Stimulated activated effector memory CD8-positive, alpha-beta T cell treated with anti-CD3 and anti-CD28 coated beads, Interleukin-12 subunit alpha, Interleukin-12 subunit beta, amount 100 ng/mL, for 72 hours (primary cell): ENCODE data around the gene TMC8.
"Not testable (repeated sequence)": the region's sequence is repeated elsewhere in the genome, so short reads cannot be mapped to it uniquely, and the experiment has no call there.

ENCODE experiments used
- ATAC-seq: fragments of 150-1000 bp; cut with Tn5 transposase; 2 replicates; pipeline ENCODE4 v1.10.0; 2021
- DNase-seq, 2 donors: peaks; one replicate each; pipeline ENCODE4 v3.0.0; 2021 to 2022; ENCODE audit warnings: low spot score in 2 of 2
- H3K27ac Mint-ChIP-seq: one replicate; pipeline ENCODE4 v1.8.0; 2022; ENCODE audit warnings: mild to moderate bottlenecking, mixed read lengths
- H3K36me3 Mint-ChIP-seq: one replicate; pipeline ENCODE4 v1.8.0; 2022; ENCODE audit warnings: mild to moderate bottlenecking, mixed read lengths
- H3K4me1 Mint-ChIP-seq: one replicate; pipeline ENCODE4 v1.8.0; 2022; ENCODE audit warnings: mixed read lengths
- H3K4me3 Mint-ChIP-seq: one replicate; pipeline ENCODE4 v1.8.0; 2022; ENCODE audit warnings: mild to moderate bottlenecking, mixed read lengths
- H3K9me3 Mint-ChIP-seq: one replicate; pipeline ENCODE4 v1.8.0; 2022; ENCODE audit warnings: mixed read lengths

TMC8 gene

DNA sequence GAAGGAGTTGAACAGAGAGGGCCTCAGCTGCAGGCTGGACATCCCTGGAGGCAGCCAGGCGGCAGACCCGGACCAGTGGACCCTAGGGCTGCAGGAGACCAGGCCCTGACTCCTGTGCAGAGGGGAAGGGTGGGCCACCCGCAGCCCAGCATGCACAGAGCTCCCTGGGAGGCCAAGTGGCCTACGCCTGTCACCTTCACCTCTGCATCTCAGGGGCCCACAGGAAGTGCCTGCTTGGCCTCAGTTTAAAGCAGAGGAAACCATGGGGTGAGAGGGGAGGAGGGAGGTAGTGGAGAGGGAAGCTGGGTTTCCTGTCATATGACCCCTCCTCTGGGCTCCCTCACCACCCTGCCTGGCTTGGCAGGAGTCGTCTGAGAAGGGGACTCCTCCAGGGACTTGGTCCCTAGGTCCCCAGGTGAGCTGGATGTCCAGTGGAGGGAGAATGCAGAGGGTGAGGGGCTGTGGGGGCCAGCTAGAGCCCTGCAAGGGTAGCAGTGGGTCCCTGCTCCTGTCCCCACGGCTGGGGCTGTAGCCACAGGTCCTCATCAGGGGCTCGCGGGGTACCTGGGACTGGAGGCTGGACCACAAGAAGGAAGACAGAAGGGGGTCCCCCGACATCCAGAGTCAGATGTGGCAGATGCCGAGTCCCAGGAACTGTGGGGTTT, at the start of gene TMC8:
Gene TMC8 (plus strand): TSS at position 335 of the 665 bp plus-strand sequence. CDS start 818 bp downstream, outside the sequence.
- H3K9me3 Mint-ChIP-seq, result no peaks in the 10 kb centered on the region
- peaks cover 74% of the 10 kb centered on the region for H3K4me1 Mint-ChIP-seq
- DNase-seq (peak; percentile 58 to 86), ATAC-seq (peak; percentile 59)
- peak within 1 kb of the TSS; percentile 99 for H3K4me3 Mint-ChIP-seq
- H3K27ac Mint-ChIP-seq, result peak within 1 kb of the TSS; percentile 97
- peaks cover 82% of the 10 kb centered on the region for H3K36me3 Mint-ChIP-seq

DNA sequence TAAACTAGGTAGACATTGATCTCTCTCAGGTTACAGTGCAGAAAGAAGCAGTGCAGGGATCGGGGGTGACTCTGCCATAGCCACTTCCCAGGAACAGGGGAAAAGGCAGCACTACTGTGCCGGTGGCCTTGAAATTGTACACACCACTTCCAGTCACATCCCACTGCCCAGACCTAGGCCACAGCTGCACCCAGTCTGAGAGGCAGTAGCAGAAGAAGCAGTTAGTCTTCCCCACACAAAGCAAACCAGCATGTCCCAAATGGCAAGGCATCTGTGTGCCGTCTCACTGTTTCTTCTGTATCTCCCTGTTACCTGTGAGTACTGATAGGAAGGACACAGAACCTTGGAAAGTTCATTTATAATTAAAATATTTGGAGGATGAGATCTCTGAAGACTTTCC, 49.0 kb upstream of the TMC8 start:
- Mint-ChIP-seq H3K4me3 (no peak overlapping the region), H3K36me3 (peaks cover 85% of the 10 kb centered on the region), H3K27ac (no peak overlapping the region), H3K4me1 (no peaks in the 10 kb centered on the region), H3K9me3 (no peaks in the 10 kb centered on the region)
- no peak for DNase-seq
- ATAC-seq, result no peak

DNA sequence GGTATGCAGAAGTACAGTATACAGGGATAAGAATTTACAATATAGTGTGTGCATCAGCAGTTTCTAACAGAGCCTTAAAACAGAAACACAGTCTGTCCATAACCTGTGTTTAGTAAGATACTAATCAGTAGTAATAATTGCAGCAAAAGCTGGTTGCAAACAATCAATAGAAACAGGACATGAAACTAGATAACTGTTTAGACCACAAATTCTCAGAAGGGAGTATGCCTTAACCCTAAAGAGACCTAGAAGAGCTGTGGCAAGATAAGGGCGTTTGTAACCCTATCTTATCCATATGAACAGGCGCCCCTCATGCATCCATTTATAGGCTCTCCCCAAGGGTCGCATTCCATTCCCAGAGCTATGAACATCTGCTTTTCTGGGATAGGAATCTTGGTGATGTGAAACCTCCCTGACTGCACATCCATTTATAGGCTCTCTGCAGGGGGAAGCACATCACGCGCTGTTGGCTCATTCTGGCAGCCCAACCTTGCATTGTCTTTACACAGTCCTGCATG, 48.2 kb upstream of the TMC8 start:
- not testable (repeated sequence) for H3K9me3 Mint-ChIP-seq, H3K4me1 Mint-ChIP-seq, DNase-seq, ATAC-seq, H3K27ac Mint-ChIP-seq, H3K4me3 Mint-ChIP-seq
- H3K36me3 Mint-ChIP-seq, result peaks cover 85% of the 10 kb centered on the region

- Mint-ChIP-seq H3K4me3 (no peak overlapping the region), H3K9me3 (no peaks in the 10 kb centered on the region), H3K36me3 (peaks cover 85% of the 10 kb centered on the region), H3K27ac (no peak overlapping the region), H3K4me1 (no peaks in the 10 kb centered on the region)
- DNase-seq (no peak), ATAC-seq (no peak)
Observed at GRCh38 chr17:78082988-78083387, 47.6 kb upstream of the TMC8 start.

DNA sequence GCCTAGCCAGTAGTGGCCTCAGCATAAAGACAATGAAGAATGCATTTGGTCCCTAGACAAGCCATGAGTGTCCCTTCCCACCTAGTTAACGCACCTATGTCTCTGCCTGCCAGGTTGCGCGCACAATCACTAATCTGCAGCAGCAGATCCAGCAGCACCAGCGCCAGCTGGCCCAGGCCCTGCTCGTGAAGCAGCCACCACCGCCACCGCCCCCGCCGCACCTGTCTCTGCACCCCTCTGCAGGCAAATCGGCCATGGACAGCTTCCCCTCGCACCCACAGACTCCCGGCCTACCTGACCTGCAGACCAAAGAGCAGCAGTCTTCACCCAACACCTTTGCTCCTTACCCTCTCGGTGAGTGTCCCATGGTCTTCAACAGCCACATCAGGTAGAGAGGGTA, 43.8 kb upstream of the TMC8 start:
- H3K9me3 Mint-ChIP-seq, result no peaks in the 10 kb centered on the region
- H3K4me1 Mint-ChIP-seq, result no peaks in the 10 kb centered on the region
- H3K36me3 Mint-ChIP-seq, result peaks cover 88% of the 10 kb centered on the region
- H3K27ac Mint-ChIP-seq, result peak overlapping the region; percentile 40
- ATAC-seq (no peak), DNase-seq (no peak)
- no peak overlapping the region for H3K4me3 Mint-ChIP-seq

- H3K36me3 Mint-ChIP-seq, result peaks cover 97% of the 10 kb centered on the region
- no peaks in the 10 kb centered on the region for H3K9me3 Mint-ChIP-seq
- H3K27ac Mint-ChIP-seq, result peak overlapping the region; percentile 72
- no peak overlapping the region for H3K4me3 Mint-ChIP-seq
- no peak for ATAC-seq
- H3K4me1 Mint-ChIP-seq, result no peaks in the 10 kb centered on the region
- DNase-seq, result no peak
Observed at GRCh38 chr17:78088529-78088928, 42.0 kb upstream of the TMC8 start.

DNA sequence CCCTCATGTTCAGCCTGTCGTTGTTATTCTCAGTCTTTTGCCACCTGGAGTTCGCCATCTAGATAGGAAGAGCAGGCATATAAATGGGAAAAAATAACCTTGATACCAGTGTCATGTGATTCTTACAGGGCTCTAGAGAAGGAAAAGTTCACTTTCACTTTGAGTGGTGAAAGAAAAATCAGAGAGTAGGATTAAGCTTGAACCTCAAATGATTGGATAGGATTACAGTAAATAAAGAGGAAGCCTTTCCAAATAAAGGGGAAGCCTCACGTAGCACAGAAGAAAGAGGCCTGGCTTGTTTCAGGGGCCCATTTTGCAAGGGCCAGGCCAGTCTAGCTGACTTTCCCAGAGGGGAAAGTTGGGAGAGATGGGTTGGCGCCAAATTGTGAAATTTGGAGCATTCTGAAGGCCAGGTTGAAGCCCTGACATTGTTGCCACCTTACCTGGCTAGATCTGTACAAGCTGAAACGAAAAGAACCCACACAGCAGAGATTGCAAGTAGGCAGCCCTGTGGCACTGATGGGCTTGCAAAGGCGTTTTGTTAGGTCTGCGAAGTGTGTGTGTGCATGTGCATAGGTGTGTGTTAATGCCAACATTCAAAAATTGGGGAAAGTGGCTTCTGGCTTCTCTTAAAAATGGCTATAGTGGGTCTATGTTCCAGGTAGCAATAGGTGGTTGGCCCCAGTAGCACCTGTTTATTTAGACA, 40.8 kb upstream of the TMC8 start:
- Mint-ChIP-seq H3K27ac (peak overlapping the region; percentile 24), H3K4me1 (no peaks in the 10 kb centered on the region), H3K9me3 (no peaks in the 10 kb centered on the region), H3K36me3 (peaks cover 98% of the 10 kb centered on the region), H3K4me3 (no peak overlapping the region)
- DNase-seq (no peak), ATAC-seq (no peak)

DNA sequence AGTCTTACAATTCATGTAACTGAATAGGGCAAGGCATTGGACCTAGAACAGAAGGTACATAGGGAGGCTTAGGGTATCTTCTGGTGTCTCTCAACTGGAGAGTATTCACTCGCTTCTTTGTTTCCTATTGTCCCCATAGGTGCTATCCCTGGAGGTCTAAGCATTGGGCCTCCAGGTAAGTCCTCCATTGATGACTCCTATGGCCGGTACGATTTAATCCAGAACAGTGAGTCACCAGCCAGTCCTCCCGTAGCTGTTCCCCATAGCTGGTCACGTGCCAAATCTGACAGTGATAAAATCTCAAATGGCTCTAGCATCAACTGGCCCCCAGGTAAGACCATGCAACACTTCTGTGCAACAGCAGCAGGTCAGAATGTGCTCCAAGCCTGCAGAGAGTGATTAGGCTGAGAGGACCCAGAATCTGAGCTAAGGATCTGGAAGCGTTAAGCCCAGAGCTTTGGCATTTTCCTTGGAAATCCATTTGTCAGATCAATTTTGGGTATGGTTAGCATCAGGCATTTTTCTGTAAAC, 37.7 kb upstream of the TMC8 start:
- Mint-ChIP-seq H3K4me3 (no peak overlapping the region), H3K27ac (no peak overlapping the region), H3K9me3 (no peaks in the 10 kb centered on the region), H3K36me3 (peaks cover 80% of the 10 kb centered on the region), H3K4me1 (no peaks in the 10 kb centered on the region)
- DNase-seq (no peak), ATAC-seq (no peak)

GRCh38 chr17:78095035-78095434, 35.5 kb upstream of the TMC8 start:
- H3K4me1 Mint-ChIP-seq, result no peaks in the 10 kb centered on the region
- H3K36me3 Mint-ChIP-seq, result peaks cover 77% of the 10 kb centered on the region
- H3K27ac Mint-ChIP-seq, result peak overlapping the region; percentile 85
- no peaks in the 10 kb centered on the region for H3K9me3 Mint-ChIP-seq
- DNase-seq (no peak), ATAC-seq (no peak)
- no peak overlapping the region for H3K4me3 Mint-ChIP-seq

DNA sequence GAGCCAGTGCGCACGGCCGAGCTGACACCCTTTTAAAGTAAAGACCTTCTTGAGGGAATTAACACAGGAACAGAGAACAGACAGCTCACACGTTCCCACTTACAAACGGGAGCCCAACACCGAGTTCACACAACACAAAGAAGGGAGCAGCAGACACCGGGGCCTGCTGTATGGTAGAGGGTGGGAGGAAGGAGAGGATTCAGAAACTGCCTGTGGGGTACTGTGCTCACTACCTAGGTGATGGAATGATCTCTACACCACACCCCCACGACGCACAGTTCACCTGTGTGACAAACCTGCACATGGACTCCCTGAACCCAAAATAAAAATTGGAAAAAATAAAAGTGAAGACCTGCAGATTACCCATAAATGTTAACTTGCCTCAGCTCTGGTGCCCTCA, 34.5 kb upstream of the TMC8 start:
- DNase-seq, result no peak
- Mint-ChIP-seq H3K27ac (peak overlapping the region; percentile 32), H3K4me3 (no peak overlapping the region), H3K9me3 (no peaks in the 10 kb centered on the region), H3K4me1 (no peaks in the 10 kb centered on the region), H3K36me3 (peaks cover 77% of the 10 kb centered on the region)
- no peak for ATAC-seq

DNA sequence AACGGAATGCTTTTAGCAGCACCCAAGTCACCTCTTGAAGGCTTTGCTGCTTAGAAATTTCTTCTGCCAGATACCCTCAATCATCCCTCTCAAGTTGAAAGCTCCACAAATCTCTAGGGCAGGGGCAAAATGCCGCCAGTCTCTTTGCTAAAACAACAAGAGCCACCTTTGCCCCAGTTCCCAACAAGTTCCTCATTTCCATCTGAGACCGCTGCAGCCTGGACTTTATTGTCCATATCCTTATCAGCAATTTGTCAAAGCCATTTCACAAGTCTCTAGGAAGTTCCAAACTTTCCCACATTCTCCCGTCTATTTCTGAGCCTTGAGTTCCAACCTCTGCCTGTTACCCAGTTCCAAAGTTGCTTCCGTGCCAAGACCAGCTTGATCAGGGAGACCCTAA, 29.5 kb upstream of the TMC8 start:
- Mint-ChIP-seq H3K9me3 (no peaks in the 10 kb centered on the region), H3K4me1 (no peaks in the 10 kb centered on the region), H3K27ac (peak overlapping the region; percentile 34), H3K36me3 (peaks cover 58% of the 10 kb centered on the region), H3K4me3 (no peak overlapping the region)
- ATAC-seq (no peak), DNase-seq (no peak)

DNA sequence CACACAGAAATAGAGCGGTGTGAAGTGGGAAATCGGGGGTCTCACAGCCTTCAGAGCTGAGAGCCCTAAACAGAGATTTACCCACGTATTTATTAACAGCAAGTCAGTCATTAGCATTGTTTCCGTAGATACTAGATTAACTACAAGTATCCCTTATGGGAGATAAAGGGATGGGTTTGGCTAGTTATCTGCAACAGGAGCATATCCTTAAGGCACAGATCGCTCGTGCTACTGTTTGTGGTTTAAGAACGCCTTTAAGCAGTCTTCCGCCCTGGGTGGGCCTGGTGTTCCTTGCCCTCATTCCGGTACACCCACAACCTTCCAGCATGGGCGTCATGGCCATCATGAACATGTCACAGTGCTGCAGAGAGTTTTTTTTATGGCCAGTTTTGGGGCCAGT, 29.0 kb upstream of the TMC8 start:
- DNase-seq (no peak), ATAC-seq (no peak)
- Mint-ChIP-seq H3K4me3 (no peak overlapping the region), H3K27ac (peak overlapping the region; percentile 34), H3K9me3 (no peaks in the 10 kb centered on the region), H3K36me3 (peaks cover 62% of the 10 kb centered on the region), H3K4me1 (no peaks in the 10 kb centered on the region)

DNA sequence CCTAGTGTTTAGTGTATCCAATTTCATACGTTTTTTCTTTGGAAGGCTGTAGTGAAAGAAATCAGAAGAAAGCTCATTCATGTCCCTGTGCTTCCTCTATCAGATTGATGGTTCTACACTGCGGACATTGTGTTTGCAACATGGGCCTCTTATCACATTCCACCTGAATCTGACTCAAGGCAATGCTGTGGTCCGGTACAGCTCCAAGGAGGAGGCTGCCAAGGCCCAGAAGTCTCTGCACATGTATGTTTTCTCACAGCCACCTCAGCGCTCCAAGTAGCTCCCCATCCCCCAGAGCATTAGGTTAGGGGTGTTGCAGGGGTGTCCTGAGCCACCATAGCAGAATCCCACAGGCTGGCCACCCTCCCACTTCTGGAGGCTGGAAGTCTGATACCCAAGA, 27.3 kb upstream of the TMC8 start:
- H3K4me3 Mint-ChIP-seq, result no peak overlapping the region
- DNase-seq (no peak), ATAC-seq (no peak)
- H3K36me3 Mint-ChIP-seq, result peaks cover 80% of the 10 kb centered on the region
- H3K4me1 Mint-ChIP-seq, result peaks cover 15% of the 10 kb centered on the region
- no peaks in the 10 kb centered on the region for H3K9me3 Mint-ChIP-seq
- H3K27ac Mint-ChIP-seq, result peak overlapping the region; percentile 66

- Mint-ChIP-seq H3K4me3 (no peak overlapping the region), H3K27ac (no peak overlapping the region), H3K4me1 (peaks cover 16% of the 10 kb centered on the region), H3K36me3 (peaks cover 81% of the 10 kb centered on the region), H3K9me3 (no peaks in the 10 kb centered on the region)
- no peak for DNase-seq
- no peak for ATAC-seq
Observed at GRCh38 chr17:78104540-78104941, 26.0 kb upstream of the TMC8 start.

DNA sequence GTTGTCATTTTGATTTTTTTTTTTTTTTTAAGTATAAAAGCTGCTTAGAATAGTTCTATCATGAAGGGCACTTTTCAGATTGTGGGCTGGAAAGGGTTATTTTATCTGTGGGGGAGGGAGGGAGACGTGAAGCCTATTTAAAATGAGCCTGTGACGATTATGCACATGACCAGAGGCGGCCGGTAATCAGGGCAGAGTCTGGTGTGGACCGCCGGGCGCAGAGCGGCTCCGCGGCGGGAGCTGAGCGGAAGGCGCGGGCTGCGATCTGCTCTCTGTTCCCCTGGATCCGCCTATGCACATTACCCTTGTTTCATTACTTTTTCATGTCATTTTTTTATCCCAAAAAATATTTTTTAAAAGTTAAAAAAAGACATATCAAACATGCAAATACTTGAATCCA, 25.5 kb upstream of the TMC8 start:
- ATAC-seq (no peak), DNase-seq (no peak)
- Mint-ChIP-seq H3K36me3 (peaks cover 81% of the 10 kb centered on the region), H3K9me3 (no peaks in the 10 kb centered on the region), H3K4me1 (peaks cover 16% of the 10 kb centered on the region), H3K4me3 (no peak overlapping the region), H3K27ac (no peak overlapping the region)

GRCh38 chr17:78105551-78105950, 25.0 kb upstream of the TMC8 start:
- ATAC-seq (no peak), DNase-seq (no peak)
- Mint-ChIP-seq H3K27ac (no peak overlapping the region), H3K4me1 (peaks cover 18% of the 10 kb centered on the region), H3K4me3 (no peak overlapping the region), H3K9me3 (no peaks in the 10 kb centered on the region), H3K36me3 (peaks cover 81% of the 10 kb centered on the region)
